GM21526 (cell line): Measurements from ENCODE around the gene PIGN.
"Not testable (repeated sequence)": the region's sequence is repeated elsewhere in the genome, so short reads cannot be mapped to it uniquely, and the experiment has no call there.

Source experiments
- ATAC-seq: cut with Tn5 transposase; IDR thresholded peaks from one replicate; pipeline ENCODE4 v1.9.1; 2021; ENCODE audit warnings: moderate library complexity; ENCODE audit not compliant: unreplicated experiment, low FRiP score

The PIGN gene

DNA sequence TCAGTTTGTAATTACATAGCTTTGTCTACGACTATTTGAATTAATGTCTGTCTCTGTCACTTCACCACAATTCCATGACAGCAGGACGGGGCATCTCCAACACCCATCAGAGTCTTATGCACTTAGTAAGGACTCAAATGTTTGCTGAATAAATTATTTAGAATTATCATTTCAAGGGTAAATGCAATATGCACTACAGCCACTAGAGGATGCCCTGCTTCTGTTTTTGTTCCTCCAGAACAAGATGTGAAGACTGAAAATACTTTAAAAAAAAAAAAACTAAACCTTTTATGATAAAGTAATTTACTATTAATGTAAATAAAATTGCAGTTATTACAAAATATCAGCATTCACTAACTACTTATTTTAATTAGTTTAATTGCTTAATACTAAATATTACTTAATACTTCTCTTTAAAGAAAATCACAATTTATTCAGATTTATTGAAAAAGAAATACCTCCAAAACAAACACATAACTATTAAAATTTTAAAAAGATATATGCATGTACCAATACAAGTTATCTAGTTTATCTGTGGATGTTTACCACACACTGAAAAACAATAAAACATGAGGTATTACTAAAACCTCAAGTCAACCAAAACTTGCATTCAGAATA, 3.2 kb downstream of the PIGN start:
- ATAC-seq: no peak

DNA sequence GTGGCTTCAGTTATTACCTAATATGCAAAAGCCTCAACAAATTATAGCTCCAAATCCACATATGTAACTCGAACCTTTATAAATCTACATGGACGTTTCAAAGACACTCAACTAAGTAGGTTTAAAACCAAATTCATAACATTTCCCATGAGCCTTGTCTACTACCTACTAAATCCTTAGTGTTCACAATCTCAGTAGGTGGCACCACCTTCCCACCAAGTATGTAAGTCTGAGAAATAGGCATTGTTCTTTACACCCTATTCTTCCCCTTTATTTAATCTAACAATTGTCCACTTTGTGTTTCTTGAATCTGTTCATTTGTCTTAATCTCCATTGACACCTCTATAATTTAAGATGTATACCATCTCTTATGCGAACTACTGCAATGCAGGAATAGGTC, 4.6 kb downstream of the PIGN start:
- ATAC-seq: no peak

DNA sequence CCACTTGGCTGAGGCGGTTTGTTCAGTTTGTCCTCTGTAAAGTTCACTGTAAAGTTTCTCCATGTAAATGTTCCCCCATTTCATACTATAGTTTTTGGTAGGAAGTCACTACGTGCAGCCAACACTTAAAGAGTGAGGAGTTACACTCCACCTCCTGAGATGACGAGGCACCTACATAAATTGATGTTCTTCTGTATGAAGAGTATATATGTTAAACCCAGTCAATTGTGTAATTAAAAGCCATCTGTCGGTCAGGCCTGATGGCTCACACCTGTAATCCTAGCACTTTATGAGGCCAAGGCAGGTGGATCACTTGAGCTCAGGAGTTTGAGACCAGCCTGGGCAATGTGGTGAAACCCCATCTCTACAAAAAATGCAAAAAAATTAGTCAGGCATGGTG, 7.6 kb downstream of the PIGN start:
- ATAC-seq: no peak

DNA sequence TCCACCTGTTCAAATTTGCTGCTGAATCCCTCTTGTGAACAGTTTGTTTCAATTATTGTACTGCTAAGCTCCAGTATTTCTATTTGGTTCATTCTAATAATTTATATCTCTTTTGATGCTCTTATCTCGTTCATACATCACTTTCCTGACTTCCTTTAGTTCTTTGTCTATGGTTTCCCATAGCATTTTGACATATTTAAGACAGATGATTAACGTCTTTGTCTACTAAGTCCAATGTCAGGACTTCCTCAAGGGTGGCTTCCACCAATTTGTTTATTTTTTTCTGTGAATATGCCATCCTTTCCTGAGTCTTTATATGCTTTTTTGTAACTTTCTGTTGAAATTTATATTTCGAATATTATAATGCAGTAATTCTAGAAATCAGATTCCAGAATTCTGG, 9.6 kb downstream of the PIGN start:
- ATAC-seq: no peak

DNA sequence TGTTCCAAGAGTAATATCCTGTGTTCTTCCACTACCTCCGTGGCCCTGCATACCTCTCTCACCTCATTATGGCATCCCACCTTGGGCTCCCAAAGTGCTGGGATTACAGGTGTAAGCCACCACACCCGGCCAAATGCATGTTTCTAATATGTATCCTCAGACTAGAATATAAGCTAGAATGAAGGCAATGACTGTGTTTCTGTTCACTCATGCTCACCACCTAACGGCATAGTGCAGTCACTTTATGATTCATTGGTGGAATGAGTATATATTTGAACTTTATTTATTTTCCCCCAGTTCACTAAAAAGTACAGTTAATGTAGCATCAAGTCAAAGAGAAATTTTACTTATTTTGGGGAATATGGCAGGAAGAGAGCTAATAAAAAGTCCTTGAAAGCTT, 11.3 kb downstream of the PIGN start:
- no peak for ATAC-seq

DNA sequence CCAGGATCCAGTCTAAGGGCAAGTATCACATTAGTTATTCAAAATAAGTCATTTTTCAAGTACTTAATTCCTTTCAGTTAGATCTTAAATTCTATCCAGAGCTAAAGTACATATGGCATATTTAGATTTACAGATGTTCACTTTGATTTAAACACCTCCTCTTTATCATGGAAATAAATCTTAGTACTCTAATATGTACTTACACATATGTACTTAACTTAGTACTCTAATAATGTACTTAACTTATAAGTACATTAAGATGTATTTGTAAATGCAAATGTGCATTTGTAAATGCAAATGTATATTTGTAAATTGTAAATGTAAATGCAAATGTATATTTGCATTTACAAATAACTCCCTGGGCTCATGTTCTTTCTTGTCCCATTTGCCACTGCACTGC, 14.6 kb downstream of the PIGN start:
- no peak for ATAC-seq

DNA sequence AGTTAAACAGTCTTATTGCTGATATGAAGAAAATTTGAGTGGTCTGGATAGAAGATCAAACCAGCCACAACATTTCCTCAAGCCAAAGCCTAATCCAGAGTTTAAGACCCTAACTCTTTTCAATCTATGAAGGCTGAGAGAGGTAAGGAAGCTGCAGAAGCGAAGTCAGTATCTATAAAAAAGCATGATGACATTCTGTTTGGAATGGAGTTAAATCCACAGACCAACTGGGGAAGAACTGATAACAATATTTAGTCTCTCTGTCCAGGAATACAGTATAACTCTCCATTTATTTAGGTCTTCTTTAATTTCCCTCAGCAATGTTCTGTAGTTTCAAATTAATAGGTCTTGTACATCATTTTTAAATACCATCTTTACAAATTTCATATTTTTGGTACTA, 16.0 kb downstream of the PIGN start:
- ATAC-seq: no peak

DNA sequence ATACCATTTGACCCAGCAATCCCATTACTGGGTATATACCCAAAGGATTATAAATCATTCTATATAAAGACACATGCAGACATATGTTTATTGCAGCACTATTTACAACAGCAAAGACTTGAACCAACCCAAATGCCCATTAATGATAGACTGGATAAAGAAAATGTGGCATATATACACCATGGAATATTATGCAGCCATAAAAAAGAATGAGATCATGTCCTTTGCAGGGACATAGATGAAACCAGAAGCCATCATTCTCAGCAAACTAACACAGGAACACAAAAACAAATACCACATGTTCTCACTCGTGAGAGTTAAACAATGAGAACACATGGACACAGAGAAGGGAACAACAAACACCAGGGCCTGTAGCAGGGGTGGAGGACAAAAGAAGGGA, 20.3 kb downstream of the PIGN start:
- ATAC-seq: not testable (repeated sequence)

DNA sequence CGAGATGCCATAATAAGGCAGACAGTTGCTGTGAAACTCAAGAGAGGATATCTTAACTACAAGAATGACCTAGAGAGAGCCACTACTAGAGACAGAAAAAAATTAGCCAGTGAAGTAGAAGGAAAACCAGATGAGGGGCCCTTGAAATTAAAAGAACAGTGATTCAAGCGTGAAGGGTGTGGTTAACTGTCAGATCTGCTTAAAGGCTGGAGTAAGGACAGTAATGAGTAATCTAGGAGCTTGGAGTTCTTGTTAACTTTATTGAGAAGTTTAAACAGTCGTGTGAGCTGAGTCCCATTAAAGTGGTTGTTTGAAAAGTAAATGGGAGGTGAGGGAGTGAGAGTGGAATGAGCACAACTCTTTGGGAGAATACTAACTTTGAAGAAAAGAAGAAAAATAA, 21.3 kb downstream of the PIGN start:
- no peak for ATAC-seq

DNA sequence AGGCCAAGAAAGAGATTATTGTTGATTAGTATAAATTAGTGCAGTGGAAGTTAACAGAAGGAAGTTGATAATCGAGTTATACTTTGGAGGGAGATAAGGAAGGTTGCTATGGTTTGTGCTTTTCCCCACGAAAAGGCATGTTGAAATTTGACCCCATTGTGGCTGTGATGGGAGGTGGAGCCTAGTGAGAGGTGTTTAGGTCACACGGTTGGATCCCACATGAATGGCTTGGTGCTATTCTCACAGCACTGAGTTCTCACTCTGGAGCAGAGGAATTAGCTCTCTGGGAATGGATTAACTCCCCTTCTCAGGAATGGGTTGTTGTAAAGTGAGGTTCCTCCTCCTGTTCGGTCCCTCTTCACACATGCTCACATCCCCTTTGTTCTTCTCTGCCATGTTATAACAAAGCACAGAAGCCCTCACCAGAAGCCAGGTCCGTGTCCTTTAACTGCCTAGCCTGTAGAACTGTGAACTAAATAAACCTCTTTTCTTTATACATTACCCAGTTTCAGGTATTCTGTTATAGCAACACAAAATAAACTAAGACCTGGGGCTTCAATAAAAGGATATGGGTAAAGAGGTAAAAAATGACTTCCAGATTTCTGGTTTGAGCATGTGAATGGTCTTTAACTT, 21.9 kb downstream of the PIGN start:
- ATAC-seq: no peak

DNA sequence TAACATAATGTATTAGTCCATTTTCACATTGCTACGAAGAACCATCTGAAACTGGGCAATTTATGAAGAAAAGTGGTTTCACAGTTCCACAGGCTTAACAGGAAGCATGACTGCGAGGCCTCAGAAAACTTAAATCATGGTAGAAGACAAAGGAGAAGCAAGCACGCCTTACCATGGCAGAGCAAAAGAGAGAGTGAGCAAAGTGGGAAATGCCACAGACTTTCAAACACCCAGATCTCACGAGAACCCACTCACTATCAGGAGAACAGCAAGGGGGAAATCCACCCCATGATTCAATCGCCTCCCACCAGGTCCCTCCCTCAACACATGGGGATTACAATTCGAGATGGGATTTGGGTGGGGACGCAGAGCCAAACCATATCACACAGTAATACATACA, 22.5 kb downstream of the PIGN start:
- ATAC-seq: no peak

DNA sequence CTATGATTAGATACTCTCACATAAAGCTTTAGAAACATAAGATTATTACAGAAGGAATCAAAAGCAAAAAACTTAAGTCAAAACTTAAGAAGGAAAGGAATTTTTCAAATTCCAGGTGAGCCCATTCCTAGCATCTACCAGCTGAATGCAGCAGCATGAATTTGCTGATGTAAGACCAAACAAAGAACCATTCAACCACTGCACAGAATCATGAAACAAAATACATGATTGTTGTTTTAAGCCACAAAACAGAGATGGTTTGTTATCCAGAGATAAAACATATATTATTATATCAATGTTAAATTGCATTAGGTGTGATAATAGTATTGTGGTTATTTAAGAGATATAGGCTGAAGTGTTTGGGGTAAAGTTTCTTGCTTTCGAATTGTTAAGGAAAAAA, 29.0 kb downstream of the PIGN start:
- ATAC-seq: no peak

DNA sequence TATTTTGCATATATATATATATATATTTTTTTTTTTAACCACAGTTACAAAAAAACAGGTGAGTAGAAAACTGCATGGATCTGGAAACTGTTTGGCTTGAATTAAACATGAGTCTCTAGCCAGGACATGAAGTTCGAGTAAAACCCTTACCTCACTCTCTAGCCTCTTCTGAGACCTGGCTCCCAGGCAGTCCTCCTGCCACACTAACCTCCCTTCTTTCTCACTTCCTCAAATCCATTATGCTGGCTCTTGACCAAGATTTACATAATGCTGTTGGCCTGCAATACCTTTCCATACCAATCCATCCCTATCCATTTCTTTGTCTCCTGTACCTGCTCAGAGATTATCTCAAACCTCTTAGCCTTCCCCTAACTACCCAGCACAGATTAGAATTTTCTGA, 34.0 kb downstream of the PIGN start:
- ATAC-seq: no peak

DNA sequence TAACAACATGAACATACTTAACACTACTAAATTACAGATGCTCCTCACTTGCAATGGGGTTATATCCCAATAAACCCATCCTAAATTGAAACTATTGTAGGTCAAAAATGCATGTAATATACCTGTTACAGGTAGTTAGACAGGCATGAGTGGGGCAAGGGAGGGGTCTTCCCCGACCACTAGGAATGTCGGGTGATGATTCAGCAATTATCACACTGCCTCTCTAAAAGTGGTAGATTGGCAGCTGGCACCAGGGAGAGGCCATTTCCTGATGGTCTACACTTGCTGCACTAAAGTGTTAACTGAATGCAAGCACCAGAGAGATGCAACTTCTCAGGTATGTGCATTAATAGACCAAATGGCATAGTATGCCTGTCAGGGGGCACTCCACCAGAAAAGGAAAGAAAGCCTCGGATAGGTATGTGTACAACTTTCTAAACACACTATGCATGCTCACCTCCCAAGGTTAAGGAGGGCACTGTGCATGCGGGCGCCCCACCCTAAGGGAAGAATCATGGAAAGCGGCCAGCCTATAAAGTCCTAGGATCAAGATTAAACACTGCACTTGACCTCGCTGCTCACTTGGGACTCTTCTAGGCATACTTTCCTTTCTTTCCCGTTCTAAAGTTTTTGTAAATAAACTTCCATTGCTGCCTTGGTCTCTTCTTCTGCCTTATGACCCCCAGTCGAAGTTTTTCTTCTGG, 35.6 kb downstream of the PIGN start:
- no peak for ATAC-seq

DNA sequence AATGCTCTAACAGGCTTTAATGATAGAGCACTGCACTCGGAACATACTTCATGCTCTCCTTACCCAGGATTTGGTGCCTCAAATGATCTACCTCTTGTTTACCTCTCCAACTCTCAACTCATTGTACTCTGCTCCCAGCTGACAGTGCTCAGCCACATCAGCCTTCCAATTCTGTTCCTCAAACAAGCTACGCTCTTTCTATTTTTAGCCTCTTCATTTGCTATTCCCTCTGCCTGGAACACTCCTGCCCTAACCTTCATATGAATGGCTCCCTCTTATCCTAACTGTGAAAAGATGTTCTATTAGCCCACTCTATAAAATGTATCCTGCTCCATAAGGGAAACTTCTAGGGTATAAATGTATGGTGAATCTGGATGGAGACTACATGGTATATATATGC, 42.5 kb downstream of the PIGN start:
- ATAC-seq: no peak

DNA sequence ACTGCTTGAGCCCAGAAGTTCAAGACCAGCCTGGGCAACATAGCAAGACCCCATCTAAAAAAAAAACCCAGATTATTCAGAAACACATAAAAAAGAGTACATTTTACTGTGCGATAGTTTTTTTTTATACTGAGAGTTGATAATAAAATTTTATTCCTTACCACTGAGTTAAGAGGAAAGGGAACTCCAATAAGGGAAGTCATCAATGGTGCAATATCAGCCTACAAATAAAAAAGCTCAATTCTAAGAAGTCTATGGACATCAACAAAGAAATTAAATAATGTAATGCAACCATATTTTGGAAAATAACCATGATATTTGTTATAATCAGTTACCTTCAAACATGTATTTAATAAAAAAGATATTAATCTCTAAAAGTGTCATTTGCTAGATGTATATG, 46.6 kb downstream of the PIGN start:
- no peak for ATAC-seq

DNA sequence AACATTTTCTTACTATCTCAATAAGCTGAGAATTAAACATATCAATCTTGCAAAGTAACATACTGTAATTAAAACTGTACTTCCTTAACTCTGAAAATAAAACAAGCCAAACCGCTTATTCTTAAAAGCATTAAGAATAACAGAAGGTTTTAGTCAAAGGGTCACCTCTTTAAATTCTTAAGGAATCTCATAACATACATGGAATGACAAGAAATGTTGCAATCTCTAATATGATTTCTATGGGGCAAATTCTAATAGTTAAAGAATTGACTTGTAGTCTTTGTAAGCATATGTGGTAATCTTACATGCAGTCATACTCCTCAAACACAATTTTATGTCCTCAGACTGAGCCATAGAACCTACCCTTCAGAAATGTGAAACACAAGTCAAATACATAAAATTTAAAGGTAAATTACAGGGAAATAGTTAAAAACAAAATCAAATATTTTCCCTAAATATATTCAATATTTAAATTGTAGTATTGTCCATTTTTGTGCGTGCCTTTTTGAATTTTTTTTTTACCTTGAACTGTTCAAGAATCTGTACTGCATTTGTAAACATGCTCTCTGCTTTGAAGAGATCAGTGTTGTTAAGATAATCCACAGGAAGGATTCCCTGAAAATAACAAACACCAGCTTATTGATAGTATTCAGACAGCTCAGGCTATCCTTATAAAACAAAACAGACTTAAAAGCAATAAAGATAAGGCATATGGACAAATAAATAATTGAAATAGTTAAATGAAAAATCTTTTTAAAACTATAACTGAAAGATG, 48.2 kb downstream of the PIGN start:
- no peak for ATAC-seq

DNA sequence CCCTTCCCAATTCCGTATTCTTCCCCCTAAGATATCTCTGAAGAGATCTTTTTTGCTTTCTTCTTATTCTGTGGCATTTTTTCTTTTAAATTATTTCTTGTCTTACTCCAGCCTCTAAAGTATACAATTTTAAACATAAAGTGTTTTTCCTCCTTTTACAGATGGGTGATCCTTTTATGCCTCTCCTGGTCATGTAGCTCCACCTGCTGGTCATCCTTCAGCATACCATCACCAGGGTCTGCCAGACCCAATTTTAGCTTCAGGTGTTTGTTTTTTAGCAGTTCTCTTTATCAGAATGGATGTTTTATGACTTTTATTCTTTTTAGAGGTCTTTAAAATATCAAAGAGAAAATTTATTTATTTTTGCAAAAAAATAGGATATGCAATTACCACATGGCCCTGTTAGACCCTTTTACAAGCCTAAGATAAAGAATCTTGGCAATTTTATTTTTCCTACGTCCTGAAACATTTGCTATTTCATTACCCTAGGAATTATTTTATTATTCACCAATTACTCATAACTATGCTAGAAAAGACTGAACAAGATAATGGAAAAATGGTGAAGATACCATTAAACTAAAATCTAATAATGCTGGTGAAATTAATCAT, 55.5 kb downstream of the PIGN start:
- ATAC-seq: peak; percentile 59

DNA sequence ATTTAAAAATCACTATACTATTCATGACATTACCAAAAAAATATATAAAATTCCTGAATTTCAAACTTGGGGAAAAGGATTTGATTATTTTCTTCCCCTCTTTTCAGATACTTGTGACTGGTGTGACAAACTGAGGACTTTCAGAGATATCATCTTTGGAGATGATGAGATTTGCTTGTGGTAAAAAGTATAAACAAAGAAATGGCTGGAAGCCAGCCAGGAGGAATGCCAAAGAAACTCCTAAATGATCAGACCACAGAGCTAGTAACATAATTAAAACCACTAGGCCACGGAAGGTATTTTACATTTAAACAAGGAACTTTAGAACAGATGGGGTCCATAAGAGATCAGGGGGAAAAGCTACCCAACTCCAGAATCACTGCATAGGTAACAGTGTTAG, 58.7 kb downstream of the PIGN start:
- no peak for ATAC-seq

DNA sequence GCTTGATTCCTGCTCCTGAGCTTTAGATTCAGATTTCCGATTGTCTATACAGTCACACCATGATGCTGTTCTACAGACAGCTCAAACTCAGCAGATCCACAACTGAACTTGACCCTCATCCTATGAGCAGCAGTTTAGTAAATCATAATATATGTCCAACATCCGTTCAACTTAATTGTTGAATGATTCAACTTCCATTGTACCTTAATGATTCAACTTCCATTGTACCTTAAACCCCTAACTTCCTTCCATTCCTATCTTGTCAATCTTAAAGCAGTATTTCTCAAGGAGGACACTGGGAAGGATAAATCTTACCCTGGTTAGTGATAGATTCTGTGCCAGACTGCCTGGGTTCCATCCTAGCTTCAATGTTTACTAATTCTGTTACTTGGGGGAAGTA, 60.1 kb downstream of the PIGN start:
- ATAC-seq: no peak

DNA sequence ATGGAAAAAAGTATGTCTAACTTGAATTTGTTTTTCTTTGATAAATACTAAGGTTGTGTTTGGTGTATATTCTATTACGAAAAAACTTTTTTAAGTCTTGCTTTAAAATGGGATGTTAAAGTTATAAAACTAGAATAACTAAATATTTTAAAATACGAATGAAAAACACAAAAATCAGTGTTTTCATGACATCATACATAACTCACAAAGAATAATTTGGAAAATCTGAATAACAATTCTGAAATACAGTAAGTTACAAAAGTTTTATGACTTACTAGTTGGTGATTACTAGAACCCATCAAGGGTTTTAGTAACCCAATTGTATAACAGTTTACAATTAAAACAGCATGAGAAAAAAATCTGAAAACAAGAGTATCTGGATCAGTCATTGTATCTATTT, 61.2 kb downstream of the PIGN start:
- ATAC-seq: no peak
